Activated T-cell treated with anti-CD3 and anti-CD28 coated beads for 48 hours (primary cell): ENCODE results near the gene NRG3.

Experiments
- DNase-seq: peaks from one replicate; pipeline ENCODE4 v3.0.0-alpha.2; 2020; ENCODE audit warnings: low read depth

NRG3 gene

GRCh38 chr10:82091413-82091812 is 216.4 kb downstream of the NRG3 start:
- no peak for DNase-seq

- no peak for DNase-seq
Observed at GRCh38 chr10:82092111-82092510, 217.1 kb downstream of the NRG3 start.

- no peak for DNase-seq
Observed at GRCh38 chr10:82124713-82125112, 249.7 kb downstream of the NRG3 start.

GRCh38 chr10:82128527-82128926 is 253.5 kb downstream of the NRG3 start:
- DNase-seq: no peak

- no peak for DNase-seq
Observed at GRCh38 chr10:82136103-82136502, 261.1 kb downstream of the NRG3 start.

- no peak for DNase-seq
Observed at GRCh38 chr10:82144153-82144552, 269.2 kb downstream of the NRG3 start.

- no peak for DNase-seq
Observed at GRCh38 chr10:82148764-82149163, 273.8 kb downstream of the NRG3 start.

GRCh38 chr10:82149674-82150073 is 274.7 kb downstream of the NRG3 start:
- no peak for DNase-seq

GRCh38 chr10:82150123-82150900 is 275.3 kb downstream of the NRG3 start:
- no peak for DNase-seq

GRCh38 chr10:82160307-82160706 is 285.3 kb downstream of the NRG3 start:
- DNase-seq: no peak

GRCh38 chr10:82161264-82161663 is 286.3 kb downstream of the NRG3 start:
- no peak for DNase-seq

- DNase-seq: no peak
Observed at GRCh38 chr10:82162549-82163195, 287.7 kb downstream of the NRG3 start.

- DNase-seq: no peak
Observed at GRCh38 chr10:82171899-82172298, 296.9 kb downstream of the NRG3 start.

- no peak for DNase-seq
Observed at GRCh38 chr10:82176587-82176986, 301.6 kb downstream of the NRG3 start.

GRCh38 chr10:82190432-82191260 is 315.7 kb downstream of the NRG3 start:
- no peak for DNase-seq

GRCh38 chr10:82191653-82192052 is 316.7 kb downstream of the NRG3 start:
- no peak for DNase-seq

GRCh38 chr10:82192665-82193064 is 317.7 kb downstream of the NRG3 start:
- DNase-seq: no peak

GRCh38 chr10:82194419-82194818 is 319.4 kb downstream of the NRG3 start:
- DNase-seq: no peak

- DNase-seq: no peak
Observed at GRCh38 chr10:82206831-82207230, 331.8 kb downstream of the NRG3 start.

- no peak for DNase-seq
Observed at GRCh38 chr10:82208726-82209125, 333.7 kb downstream of the NRG3 start.

GRCh38 chr10:82210331-82210730 is 335.3 kb downstream of the NRG3 start:
- no peak for DNase-seq

GRCh38 chr10:82211346-82211745 is 336.4 kb downstream of the NRG3 start:
- DNase-seq: no peak

- no peak for DNase-seq
Observed at GRCh38 chr10:82212753-82213152, 337.8 kb downstream of the NRG3 start.
